Endothelial cell (in vitro differentiated cells): ENCODE results near the gene SLFN13. TPM values are rescaled to one million over a fixed set of nuclear protein-coding genes. Genes with fewer than 3 reads are reported as not detected.

ENCODE experiments used
- DNase-seq: peaks from one replicate; pipeline ENCODE4 v3.0.0; 2021; ENCODE audit warnings: low spot score
- H3K27ac Mint-ChIP-seq: one replicate; pipeline ENCODE4 v1.8.0; 2021; ENCODE audit warnings: mixed read lengths, inconsistent platforms; ENCODE audit not compliant: unreplicated experiment
- H3K27me3 Mint-ChIP-seq: one replicate; pipeline ENCODE4 v1.8.0; 2021; ENCODE audit warnings: mild to moderate bottlenecking, moderate library complexity, mixed read lengths, inconsistent platforms; ENCODE audit not compliant: unreplicated experiment
- H3K36me3 Mint-ChIP-seq: one replicate; pipeline ENCODE4 v1.8.0; 2021; ENCODE audit warnings: mild to moderate bottlenecking, low read depth, mixed read lengths, inconsistent platforms; ENCODE audit not compliant: unreplicated experiment
- H3K4me1 Mint-ChIP-seq: one replicate; pipeline ENCODE4 v1.8.0; 2021; ENCODE audit warnings: mild to moderate bottlenecking, mixed read lengths, inconsistent platforms; ENCODE audit not compliant: unreplicated experiment
- H3K4me3 Mint-ChIP-seq: one replicate; pipeline ENCODE4 v1.8.0; 2021; ENCODE audit warnings: mild to moderate bottlenecking, mixed read lengths, inconsistent platforms; ENCODE audit not compliant: unreplicated experiment
- H3K9me3 Mint-ChIP-seq: one replicate; pipeline ENCODE4 v1.8.0; 2021; ENCODE audit warnings: mixed read lengths, inconsistent platforms; ENCODE audit not compliant: unreplicated experiment
- CTCF ChIP-seq: fragments of 200-600 bp; sonication (generic); IDR thresholded peaks from one replicate; pipeline ENCODE4 v1.5.0; 2021; ENCODE audit warnings: antibody characterized with exemption; ENCODE audit not compliant: unreplicated experiment
- total RNA-seq: library from RNA; stranded (reverse); fragmentation: NEBNext Ultra II Directional; extraction: Animal tissue kit (Norgen Biotek cat#: 25700); gene quantifications from one replicate; pipeline ENCODE4 v1.2.1, GENCODE V29; 2021; ENCODE audit not compliant: unreplicated experiment

SLFN13 gene
- total RNA-seq, 1 donor from 2014 or later: 9.1 TPM

DNA sequence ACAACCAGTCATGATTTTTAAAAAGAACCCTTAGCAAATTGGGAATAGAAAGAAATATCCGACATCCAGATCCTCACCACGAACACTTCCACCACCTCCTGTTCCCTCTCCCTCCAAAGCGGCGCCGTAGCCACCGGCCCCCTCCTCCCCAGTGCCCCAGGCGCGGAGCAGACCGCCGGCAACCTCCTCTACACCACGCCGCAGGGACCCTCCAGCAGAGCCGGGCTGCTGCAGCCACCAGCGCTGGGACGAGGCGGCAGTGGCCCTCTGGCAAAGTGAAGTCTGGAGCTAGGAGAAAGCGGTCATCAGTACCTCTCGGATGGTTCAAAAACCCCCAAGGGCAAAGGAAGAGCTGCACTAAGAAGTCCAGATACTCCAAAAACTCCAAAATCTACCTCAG is 41.4 kb upstream of the SLFN13 start:
- peaks cover 7% of the 10 kb centered on the region for H3K4me1 Mint-ChIP-seq
- H3K4me3 Mint-ChIP-seq: no peak overlapping the region
- TF ChIP-seq CTCF: no peak
- DNase-seq: no peak
- no peak overlapping the region for H3K27ac Mint-ChIP-seq
- H3K36me3 Mint-ChIP-seq: no peaks in the 10 kb centered on the region
- peaks cover 23% of the 10 kb centered on the region for H3K27me3 Mint-ChIP-seq
- H3K9me3 Mint-ChIP-seq: no peaks in the 10 kb centered on the region

- no peak for DNase-seq
- Mint-ChIP-seq H3K9me3 (no peaks in the 10 kb centered on the region), H3K27ac (no peak overlapping the region), H3K36me3 (no peaks in the 10 kb centered on the region), H3K4me1 (peaks cover 7% of the 10 kb centered on the region), H3K4me3 (no peak overlapping the region), H3K27me3 (peaks cover 22% of the 10 kb centered on the region)
- no peak for TF ChIP-seq CTCF
Observed at GRCh38 chr17:35488991-35489390, 40.4 kb upstream of the SLFN13 start.

GRCh38 chr17:35486920-35487732 is 38.6 kb upstream of the SLFN13 start:
- H3K36me3 Mint-ChIP-seq: no peaks in the 10 kb centered on the region
- no peak for TF ChIP-seq CTCF

GRCh38 chr17:35479271-35479670 is 30.7 kb upstream of the SLFN13 start:
- no peak for DNase-seq
- H3K9me3 Mint-ChIP-seq: no peaks in the 10 kb centered on the region
- H3K4me3 Mint-ChIP-seq: no peak overlapping the region
- no peak for TF ChIP-seq CTCF
- no peak overlapping the region for H3K27ac Mint-ChIP-seq
- no peaks in the 10 kb centered on the region for H3K27me3 Mint-ChIP-seq
- peaks cover 3% of the 10 kb centered on the region for H3K4me1 Mint-ChIP-seq
- H3K36me3 Mint-ChIP-seq: no peaks in the 10 kb centered on the region

More at GRCh38 chr17:35486920-35487732, 38.6 kb upstream of the SLFN13 start:
- Mint-ChIP-seq H3K9me3 (no peaks in the 10 kb centered on the region), H3K27ac (no peak overlapping the region), H3K4me3 (peak overlapping the region; percentile 80), H3K4me1 (peaks cover 5% of the 10 kb centered on the region), H3K27me3 (peaks cover 18% of the 10 kb centered on the region)
- DNase-seq: no peak

DNA sequence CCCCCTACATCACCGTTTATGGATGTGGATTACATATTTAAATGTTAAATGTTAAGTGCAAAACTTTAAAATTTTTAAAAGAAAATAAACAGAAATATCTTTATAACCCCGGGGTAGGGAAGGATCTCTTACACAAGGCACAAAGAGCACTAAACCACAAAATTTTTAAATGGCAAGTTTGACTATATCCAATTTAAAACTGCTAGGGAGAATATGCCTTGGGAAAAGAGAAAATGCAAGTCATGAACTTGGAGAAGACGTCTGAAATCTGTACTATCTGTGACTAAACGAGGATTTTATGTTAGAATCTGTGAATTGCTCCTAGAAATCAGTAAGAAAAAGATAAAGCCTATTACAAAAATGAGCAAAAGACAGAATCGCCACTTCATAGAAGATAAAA is 28.7 kb upstream of the SLFN13 start:
- H3K27ac Mint-ChIP-seq: no peak overlapping the region
- H3K36me3 Mint-ChIP-seq: no peaks in the 10 kb centered on the region
- no peak for TF ChIP-seq CTCF
- DNase-seq: no peak
- peaks cover 3% of the 10 kb centered on the region for H3K4me1 Mint-ChIP-seq
- no peaks in the 10 kb centered on the region for H3K27me3 Mint-ChIP-seq
- no peak overlapping the region for H3K4me3 Mint-ChIP-seq
- no peaks in the 10 kb centered on the region for H3K9me3 Mint-ChIP-seq
